NCI-H524 treated with DMSO at 0.1 percent for 48 hours (cell line): ENCODE results near the gene ADAMTS14.

ENCODE experiments used
- DNase-seq: peaks from one replicate; lab custom pipeline; 2025; lab: John Stamatoyannopoulos, UW

ADAMTS14 gene

GRCh38 chr10:70771311-70772194, 99.2 kb downstream of the ADAMTS14 start:
- no peak for DNase-seq

- no peak for DNase-seq
These were observed 100.3 kb downstream of the ADAMTS14 start for GRCh38 chr10:70772627-70773026.

DNA sequence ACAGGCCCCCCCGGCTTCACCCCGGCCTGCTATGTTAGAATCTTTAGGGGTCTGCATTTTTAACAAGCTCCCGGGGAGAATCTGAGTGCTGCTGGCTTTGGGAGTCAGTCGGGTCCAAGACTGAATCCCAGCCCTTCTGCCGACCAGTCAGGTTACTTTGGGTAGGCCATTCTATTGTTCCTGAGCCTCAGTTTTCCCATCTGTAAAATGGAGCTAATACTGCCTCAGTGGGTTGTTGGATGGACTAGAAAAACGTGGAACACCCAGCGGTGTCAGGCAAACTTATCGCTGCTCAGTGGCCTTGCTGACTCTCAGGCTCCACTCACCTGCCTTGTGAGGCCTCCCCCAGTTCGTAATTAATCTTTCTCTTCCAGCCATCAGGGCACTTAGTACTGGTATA, 101.2 kb downstream of the ADAMTS14 start:
- DNase-seq, result no peak

DNA sequence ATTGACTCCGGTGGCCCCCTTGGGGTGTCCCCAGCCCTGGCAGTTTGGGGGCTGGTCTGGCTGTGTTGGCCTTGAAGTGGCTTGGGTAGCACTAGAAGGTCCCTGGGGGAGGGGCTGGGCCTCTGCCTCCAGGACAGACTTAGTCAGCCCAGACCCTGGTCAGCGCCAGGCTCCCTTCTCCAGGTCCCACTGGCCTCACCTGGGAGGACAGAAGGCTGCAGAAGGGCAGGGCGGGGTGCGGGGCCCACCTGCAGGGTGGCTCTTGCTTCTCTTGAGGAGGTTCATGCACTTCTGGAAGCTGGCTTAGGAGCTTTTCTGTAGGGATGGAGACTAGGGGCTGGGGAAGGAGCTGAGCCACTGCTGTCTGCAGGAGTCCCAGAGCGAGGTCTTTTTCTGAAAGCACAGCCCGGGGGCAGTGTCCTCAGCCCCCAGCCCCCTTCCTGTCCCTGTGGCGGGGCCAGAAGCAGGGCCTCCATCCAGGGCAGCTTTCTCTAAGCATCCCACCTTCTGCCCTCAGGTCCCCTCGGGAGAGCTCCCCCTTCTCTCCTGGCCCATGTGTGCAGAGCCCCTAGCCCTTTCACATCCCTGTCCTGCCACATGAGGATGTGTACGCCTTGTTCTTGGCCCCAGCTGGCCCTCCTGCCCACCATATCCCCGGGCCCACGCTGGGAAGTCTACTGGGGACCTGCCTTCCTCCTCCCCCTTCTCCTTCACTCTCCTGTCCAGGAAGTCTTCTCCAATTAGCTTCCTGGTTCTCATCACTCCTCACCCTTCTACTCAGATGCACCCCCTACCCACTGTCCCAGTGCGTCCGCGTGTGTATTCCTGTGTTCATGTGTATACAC, 101.9 kb downstream of the ADAMTS14 start:
- DNase-seq, result no peak

DNA sequence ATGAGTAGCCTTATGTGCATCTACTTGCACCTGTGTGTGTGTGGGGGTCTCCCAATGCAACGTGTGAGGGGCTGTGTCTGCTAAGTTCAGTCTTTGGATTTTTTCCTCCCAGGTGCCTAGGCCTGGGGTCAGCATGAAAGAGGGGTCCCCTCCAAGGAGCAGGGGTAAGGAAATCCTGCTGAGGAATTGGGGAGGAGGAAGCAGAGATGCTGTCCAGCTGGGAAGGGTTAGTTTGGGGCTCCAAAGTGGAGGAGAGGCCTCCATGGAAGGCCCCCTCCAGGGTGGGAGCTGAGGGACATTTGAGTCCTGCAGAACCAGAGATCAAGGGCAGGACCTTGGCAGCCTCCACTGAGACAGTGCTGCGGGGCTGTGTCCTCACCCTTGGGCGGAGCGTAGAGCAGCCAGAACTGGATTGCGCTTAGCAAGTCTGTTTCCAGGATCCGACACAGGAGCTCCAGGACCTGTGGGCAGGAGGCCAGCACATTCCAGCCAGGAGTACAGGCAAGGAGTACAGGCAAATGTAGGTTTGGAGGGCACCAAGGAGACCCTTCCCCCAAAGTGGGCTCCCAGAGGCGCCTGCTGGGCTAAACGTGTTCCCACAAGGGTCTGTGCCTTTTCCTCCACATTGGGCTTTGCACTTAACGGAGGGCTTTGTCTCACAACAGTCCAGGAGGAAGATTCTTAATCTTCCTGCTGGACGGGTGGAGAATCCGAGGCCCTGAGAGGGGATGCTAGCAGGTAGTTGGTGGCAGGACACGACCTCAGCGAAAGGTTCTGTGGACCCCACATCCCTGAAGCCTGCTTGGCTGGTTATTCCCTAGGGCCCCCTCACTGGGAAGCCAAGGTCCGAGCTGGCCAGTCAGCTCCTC, 102.7 kb downstream of the ADAMTS14 start:
- DNase-seq, result no peak

GRCh38 chr10:70775679-70776454, 103.6 kb downstream of the ADAMTS14 start:
- no peak for DNase-seq

- DNase-seq, result no peak
These were observed 104.2 kb downstream of the ADAMTS14 start for GRCh38 chr10:70776455-70777005.

- DNase-seq, result no peak
These were observed 105.0 kb downstream of the ADAMTS14 start for GRCh38 chr10:70777063-70777875.

DNA sequence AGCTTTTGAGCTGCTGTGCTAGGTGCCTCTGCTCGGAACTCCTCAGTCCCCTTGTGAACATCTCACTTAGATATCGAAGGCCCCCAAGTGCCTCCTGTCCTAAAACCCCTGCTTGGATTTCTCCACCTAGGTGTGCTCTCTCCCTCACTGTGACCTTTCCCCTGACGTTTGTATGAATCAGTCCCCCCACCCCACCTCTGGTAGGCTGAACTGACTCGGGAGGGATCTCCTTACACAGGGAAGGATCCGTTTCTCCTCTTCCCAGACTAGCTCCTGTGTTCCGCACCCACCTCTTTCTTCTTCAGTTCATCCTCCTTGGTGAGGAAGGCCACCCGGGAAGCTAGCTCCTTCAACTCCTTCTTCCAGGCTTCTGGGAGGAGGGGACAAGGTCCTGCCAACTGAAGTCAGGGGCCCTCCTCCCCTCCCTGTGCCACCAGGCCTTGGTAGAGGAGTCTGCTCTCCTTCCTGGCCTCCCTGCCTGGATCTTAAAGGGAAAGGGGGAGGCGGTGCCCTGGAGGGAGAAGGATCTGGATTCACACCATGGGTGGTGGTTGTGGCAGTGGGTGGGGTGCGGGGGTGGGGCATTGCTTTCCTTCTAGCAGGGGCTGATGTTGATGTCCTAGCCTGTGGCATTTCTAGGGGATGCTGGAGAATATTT, 106.1 kb downstream of the ADAMTS14 start:
- no peak for DNase-seq

- no peak for DNase-seq
These were observed 106.8 kb downstream of the ADAMTS14 start for GRCh38 chr10:70779088-70779487.

GRCh38 chr10:70779511-70780369, 107.4 kb downstream of the ADAMTS14 start:
- no peak for DNase-seq

GRCh38 chr10:70780370-70780760, 108.1 kb downstream of the ADAMTS14 start:
- no peak for DNase-seq

DNA sequence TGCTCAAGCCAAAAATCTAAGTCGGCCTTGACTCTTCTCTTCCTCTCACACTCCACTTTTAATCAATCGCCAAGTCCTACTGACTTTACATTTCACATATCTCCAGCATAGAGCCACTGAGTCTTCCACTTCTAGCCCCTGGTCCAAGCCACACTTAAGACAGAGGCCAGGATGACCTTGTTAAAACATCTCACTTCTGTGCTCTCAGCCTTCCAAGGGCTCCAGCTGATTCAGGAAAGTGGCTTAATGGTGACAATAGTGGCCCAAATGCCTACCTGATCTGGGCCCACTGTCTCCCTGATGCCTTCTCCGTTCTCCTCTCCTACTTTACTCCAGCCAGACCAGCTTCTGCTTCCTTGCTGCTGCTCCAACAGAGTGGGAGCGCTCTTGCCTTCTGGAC, 108.5 kb downstream of the ADAMTS14 start:
- no peak for DNase-seq

GRCh38 chr10:70781461-70782051, 109.2 kb downstream of the ADAMTS14 start:
- no peak for DNase-seq

- DNase-seq, result no peak
These were observed 109.9 kb downstream of the ADAMTS14 start for GRCh38 chr10:70782086-70782745.

DNA sequence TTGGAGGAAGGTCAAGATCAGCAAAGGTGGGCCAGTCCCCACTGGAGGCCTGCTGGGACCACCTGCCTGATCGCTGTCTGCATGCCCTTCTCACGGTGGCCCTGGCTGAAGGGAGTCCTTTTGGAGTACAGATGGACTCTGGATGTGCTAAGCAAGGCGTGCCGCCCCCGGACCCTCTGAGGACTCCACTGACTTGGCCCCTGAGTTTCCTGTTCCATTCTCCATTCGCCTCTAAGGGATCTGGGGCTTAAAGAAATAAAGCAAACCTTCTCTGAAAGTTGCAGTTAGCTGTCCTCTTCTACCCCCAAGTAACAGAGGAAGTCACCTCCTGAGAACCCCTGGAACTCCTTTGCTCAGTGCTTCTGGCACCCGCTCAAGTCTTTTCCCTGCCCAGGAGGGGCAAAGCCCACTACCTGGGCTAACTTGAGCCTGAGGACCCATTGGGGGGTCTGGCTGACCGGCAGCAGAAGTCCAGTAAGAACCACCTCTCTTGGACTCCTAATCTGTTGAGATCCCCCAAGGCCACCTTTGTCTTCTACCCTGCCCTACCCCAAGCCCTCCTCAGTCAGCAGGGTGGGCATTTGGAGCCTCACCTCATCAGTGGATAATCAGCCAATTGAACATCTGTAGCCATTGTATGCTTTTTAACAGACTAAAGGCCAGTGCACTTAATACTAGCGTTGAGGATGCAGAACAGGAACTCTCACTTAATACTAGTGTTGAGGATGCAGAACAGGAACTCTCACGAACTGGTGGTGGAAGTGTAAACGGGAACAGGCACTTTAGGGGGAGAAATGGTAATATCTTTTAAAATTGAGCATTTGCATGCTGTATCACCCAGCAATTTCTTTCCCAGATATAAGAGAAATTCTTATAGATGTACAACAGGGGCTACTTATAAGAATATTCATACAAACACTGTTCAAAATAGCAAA, 110.7 kb downstream of the ADAMTS14 start:
- no peak for DNase-seq
